Transverse colon (tissue), 4 donors: ENCODE data around the gene PGGT1B. TPM values are rescaled to one million over a fixed set of nuclear protein-coding genes. Genes with fewer than 3 reads are reported as not detected.

Source experiments
- DNase-seq: peaks from one replicate; pipeline ENCODE4 v3.0.0-alpha.2; 2019
- H3K27ac ChIP-seq, 4 donors: fragments of 200-600 bp; sonication (generic); 2 replicates each; pipeline ENCODE4 v1.5.1; 2016 to 2018; ENCODE audit warnings: inconsistent platforms in 4 of 4
- H3K27me3 ChIP-seq: fragments of 200-600 bp; sonication (generic); 2 replicates; pipeline ENCODE4 v1.5.1; 2017; ENCODE audit warnings: inconsistent platforms
- H3K36me3 ChIP-seq, 4 donors: fragments of 200-600 bp; sonication (generic); 2 replicates each; pipeline ENCODE4 v1.5.1; 2017 to 2019; ENCODE audit warnings: inconsistent platforms in 4 of 4
- H3K4me1 ChIP-seq, 4 donors: fragments of 200-600 bp; sonication (generic); 2 replicates each; pipeline ENCODE4 v1.5.1; 2017 to 2020; ENCODE audit warnings: inconsistent platforms in 4 of 4
- H3K4me3 ChIP-seq, 4 donors: fragments of 200-600 bp; sonication (generic); 1 replicate in 1 of 4; 2 replicates in 3 of 4; pipeline versions ENCODE4 v1.5.1 to v1.6.1; 2017 to 2019; ENCODE audit warnings: inconsistent platforms in 4 of 4
- H3K9me3 ChIP-seq, 2 donors: fragments of 200-600 bp; sonication (generic); 2 replicates each; pipeline ENCODE4 v1.5.1; 2017 to 2019; ENCODE audit warnings: inconsistent platforms in 2 of 2
- EP300 ChIP-seq: sonication (generic); formaldehyde crosslinking; IDR thresholded peaks from one replicate; pipeline ENCODE4 v1.6.1; 2017; ENCODE audit warnings: antibody characterized with exemption, low read depth
- POLR2A ChIP-seq: fragments of 450-650 bp; IDR thresholded peaks from one replicate; pipeline ENCODE4 v1.6.1; 2016; ENCODE audit warnings: antibody characterized with exemption, mild to moderate bottlenecking, moderate library complexity
- POLR2AphosphoS5 ChIP-seq, 3 donors: sonication (generic); formaldehyde crosslinking; IDR thresholded peaks; one replicate each; pipeline ENCODE4 v1.6.1; 2016; ENCODE audit warnings: antibody characterized with exemption in 3 of 3
- WGBS, 2 donors: methylation state at CpG; one replicate each; pipeline ENCODE4 v1.1.5; 2018; ENCODE audit warnings: low coverage in 1 of 2; 5-methylcytosine and 5-hydroxymethylcytosine counted together
- in situ Hi-C, 4 donors: fragments of 200-750 bp; cut with MboI; loops; one replicate each; pipeline versions ENCODE4 v1.15.0 to v1.15.1; 2017; ENCODE audit warnings: low sequenced_read_pairs in 3 of 4, low pct_ligation_motif_present in 1 of 4, low pct_unique_long_range_greater_than_20kb in 1 of 4
- intact Hi-C: fragments of 100-400 bp; cut with DNase I; formaldehyde crosslinking; loops from one replicate; pipeline ENCODE4 v1.15.1; 2023; ENCODE audit warnings: low total_unique reads
- total RNA-seq, 4 donors: library from RNA; depleted of rRNA; stranded (reverse); fragments of >200 nt; gene quantifications; one replicate each; pipeline ENCODE4 v1.1.0, GENCODE V29; 2016
- TF ChIP-seq, protein P1 (sequence below), 5 experiments: fragments of 200-600 bp in 3 of 5; fragments of 450-650 bp in 2 of 5; sonication (generic) in 3 of 5; IDR thresholded peaks; 1 replicate in 2 of 5; 2 replicates in 3 of 5; pipeline ENCODE4 v1.5.1; 2016 to 2017; ENCODE audit warnings: antibody characterized with exemption in 5 of 5, inconsistent platforms in 3 of 5, mild to moderate bottlenecking in 2 of 5, moderate library complexity in 1 of 5

The PGGT1B gene
- total RNA-seq, 4 donors from 2014 or later, result 3.4 to 26.4 (median 12.8) TPM

DNA sequence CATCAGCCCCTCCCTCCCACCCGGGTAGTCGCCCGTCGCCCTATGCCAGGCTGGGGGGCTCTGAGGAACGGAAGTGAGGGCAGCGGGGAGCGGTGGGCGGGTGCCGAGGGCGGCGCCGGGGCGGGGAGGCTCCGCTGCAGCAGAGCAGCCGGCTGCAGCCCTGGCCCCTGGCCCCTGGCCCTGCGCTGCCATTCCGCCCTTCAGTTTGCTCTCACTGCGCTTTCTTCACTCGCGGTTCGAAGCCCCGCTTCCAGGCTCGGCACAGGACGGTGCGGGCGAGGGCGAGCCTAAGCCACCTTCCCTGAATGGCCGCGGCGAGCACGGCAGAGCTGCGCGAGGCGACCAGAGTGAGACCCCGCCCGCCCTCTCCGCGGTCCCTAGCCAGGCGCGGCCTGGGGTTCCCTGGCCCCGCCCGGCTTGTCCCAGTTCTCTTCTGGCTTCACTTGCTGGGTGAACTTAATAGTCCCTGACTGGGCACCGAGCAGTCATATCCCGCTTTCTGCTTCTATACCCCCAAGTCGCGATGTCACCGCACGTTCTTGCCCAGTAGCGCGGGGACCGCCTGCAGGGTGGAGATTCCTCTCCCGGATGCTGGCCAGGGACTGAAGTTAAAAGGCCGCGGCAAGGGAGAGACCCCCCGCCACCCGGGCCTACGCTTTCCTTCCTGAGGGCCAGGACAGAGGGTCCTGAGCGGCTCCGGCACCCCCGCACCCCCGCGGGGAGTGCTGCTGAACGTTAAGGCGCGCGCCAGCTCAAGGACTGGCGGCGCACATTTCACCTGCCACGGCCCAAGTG is 92.3 kb downstream of the PGGT1B start:
- 3% methylated on average over 57 of the region's 69 CpGs; no CpG with 5 or more reads in 1 of the 2 donors for WGBS, 2 donors
- in situ Hi-C loops, result no loop called here
- Histone ChIP-seq H3K4me3 (peak overlapping the region; percentile 61 to 85 (median 66)), H3K36me3 (no peaks in the 10 kb centered on the region), H3K9me3 (no peaks in the 10 kb centered on the region), H3K27ac (peak overlapping the region; percentile 83 to 93 (median 90)), H3K4me1 (peaks cover 0 to 32% (median 21%) of the 10 kb centered on the region in 4 donors), H3K27me3 (peaks cover 48% of the 10 kb centered on the region)
- no peak for TF ChIP-seq EP300
- TF ChIP-seq POLR2A, result peak; percentile 60
- peak in 1 of 3 donors; percentile 4 for TF ChIP-seq POLR2AphosphoS5 (IDR thresholded peaks at IDR 0.05)
- TF ChIP-seq, protein P1, sequence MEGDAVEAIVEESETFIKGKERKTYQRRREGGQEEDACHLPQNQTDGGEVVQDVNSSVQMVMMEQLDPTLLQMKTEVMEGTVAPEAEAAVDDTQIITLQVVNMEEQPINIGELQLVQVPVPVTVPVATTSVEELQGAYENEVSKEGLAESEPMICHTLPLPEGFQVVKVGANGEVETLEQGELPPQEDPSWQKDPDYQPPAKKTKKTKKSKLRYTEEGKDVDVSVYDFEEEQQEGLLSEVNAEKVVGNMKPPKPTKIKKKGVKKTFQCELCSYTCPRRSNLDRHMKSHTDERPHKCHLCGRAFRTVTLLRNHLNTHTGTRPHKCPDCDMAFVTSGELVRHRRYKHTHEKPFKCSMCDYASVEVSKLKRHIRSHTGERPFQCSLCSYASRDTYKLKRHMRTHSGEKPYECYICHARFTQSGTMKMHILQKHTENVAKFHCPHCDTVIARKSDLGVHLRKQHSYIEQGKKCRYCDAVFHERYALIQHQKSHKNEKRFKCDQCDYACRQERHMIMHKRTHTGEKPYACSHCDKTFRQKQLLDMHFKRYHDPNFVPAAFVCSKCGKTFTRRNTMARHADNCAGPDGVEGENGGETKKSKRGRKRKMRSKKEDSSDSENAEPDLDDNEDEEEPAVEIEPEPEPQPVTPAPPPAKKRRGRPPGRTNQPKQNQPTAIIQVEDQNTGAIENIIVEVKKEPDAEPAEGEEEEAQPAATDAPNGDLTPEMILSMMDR (IDR thresholded peaks at IDR 0.05), result no peak
- no peak for DNase-seq
- intact Hi-C loops, result loop anchor here (10.0 kb wide), 1 partner anchor 74 kb away; no protein-coding TSS in a partner anchor

DNA sequence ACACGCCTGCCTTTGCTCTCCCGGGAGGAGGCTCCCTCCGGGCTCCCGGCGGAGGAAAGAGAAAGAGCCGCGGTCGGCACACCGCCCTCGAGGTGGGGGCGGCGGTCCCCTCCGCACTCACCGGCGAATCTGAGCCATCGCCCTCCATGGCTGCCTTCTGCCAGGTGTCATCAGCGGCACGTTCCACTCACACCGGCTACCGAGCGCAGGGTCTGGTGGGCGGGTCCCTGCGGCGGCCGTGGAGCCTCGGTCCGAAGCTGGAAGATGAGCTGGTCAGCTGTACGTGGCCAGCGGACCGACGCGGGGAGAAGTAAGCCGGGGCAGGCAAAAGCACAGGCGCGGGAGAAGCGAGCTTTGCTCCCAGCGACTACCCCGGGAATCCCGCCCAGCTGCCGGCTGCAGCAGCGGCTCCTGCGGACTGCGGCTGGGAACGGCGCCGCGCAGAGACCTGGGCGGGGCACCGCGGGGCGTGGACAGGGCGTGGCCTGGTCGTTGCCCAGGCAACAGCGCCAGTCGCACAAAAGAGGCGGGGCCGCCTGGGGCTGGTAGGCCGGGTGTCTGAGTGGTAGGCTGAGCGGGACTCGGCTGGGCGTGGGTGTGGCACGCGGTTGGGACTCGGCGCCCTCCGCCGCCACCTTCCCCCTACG is 93.1 kb downstream of the PGGT1B start, which contains the start of gene TRIM36:
Gene TRIM36 (minus strand): TSS at position 422 of the 647 bp plus-strand sequence. CDS start 274 bp downstream, at position 148.
- Histone ChIP-seq H3K9me3 (no peaks in the 10 kb centered on the region), H3K36me3 (no peaks in the 10 kb centered on the region), H3K4me3 (peak within 1 kb of the TSS; percentile 61 to 85 (median 66)), H3K27ac (peak within 1 kb of the TSS; percentile 83 to 93 (median 90)), H3K4me1 (peaks cover 0 to 32% (median 20%) of the 10 kb centered on the region in 4 donors), H3K27me3 (peaks cover 48% of the 10 kb centered on the region)
- intact Hi-C loops (loop anchor here (10.0 kb wide), 1 partner anchor 75 kb away; no protein-coding TSS in a partner anchor), in situ Hi-C loops (no loop called here)
- 1% methylated on average over 46 of the region's 68 CpGs; no CpG with 5 or more reads in 1 of the 2 donors for WGBS, 2 donors
- peak; percentile 93 for TF ChIP-seq POLR2A
- no peak for TF ChIP-seq EP300
- TF ChIP-seq, protein P1 (IDR thresholded peaks at IDR 0.05), result peak in 2 of 5 experiments; percentile 17 to 20
- TF ChIP-seq POLR2AphosphoS5 (IDR thresholded peaks at IDR 0.05), result peak; percentile 91 to 98 (median 94)
- DNase-seq, result peak; percentile 96

DNA sequence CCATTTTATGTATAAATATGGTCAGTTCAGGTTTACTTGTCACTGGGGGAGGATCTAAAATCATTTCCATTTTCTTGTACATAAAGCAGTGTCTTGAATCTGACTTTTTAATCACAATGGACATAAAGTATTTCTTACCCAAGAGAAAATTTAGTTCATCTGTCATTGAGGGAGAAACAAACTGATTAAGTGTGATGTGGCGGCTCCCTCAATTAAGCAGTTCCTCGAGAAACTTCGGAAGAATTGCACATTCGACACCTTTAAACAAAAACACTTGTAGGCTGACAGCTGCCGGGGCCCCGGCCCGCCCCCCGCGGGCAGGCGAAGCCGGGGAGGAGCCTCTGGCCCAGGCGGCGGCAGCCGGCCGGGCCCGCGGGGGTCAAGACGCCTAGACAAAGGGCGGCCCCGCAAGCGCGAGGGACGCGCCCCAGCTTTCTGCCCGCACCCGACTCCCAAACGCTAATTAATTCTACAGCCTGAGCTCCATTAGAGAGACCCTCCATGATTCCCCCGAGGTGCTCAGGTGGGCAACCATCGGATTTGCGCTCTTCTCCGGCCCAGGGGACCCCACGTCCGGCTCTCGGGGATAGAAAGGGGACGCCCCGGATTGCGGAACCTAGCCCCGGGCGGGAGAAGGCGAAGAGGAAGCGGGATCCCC is 93.7 kb downstream of the PGGT1B start:
- peak overlapping the region; percentile 83 to 93 (median 90) for H3K27ac ChIP-seq
- peak overlapping the region; percentile 61 to 85 (median 66) for H3K4me3 ChIP-seq
- H3K4me1 ChIP-seq, result peaks cover 0 to 25% (median 14%) of the 10 kb centered on the region in 4 donors
- WGBS, 2 donors, result 3% methylated on average over 26 of the region's 41 CpGs; no CpG with 5 or more reads in 1 of the 2 donors
- H3K9me3 ChIP-seq, result no peaks in the 10 kb centered on the region
- in situ Hi-C loops, result no loop called here
- peaks cover 48% of the 10 kb centered on the region for H3K27me3 ChIP-seq
- intact Hi-C loops, result no loop called here
- peak; percentile 27 for DNase-seq
- TF ChIP-seq EP300 (no peak), POLR2A (no peak), POLR2AphosphoS5 (IDR thresholded peaks at IDR 0.05) (no peak)
- TF ChIP-seq, protein P1 (IDR thresholded peaks at IDR 0.05), result no peak
- H3K36me3 ChIP-seq, result no peaks in the 10 kb centered on the region
